Gastroesophageal sphincter (tissue), 3 donors: ENCODE measurements around the gene SYNDIG1.

Experiments
- POLR2AphosphoS5 ChIP-seq: sonication (generic); formaldehyde crosslinking; IDR thresholded peaks from one replicate; pipeline ENCODE4 v1.6.1; 2017; ENCODE audit warnings: antibody characterized with exemption
- TF ChIP-seq, protein P1 (sequence below), 4 experiments: fragments of 200-600 bp in 2 of 4; fragments of 450-650 bp in 2 of 4; sonication (generic) in 1 of 4; IDR thresholded peaks; one replicate each; pipeline ENCODE4 v1.5.1; 2017 to 2019; ENCODE audit warnings: antibody characterized with exemption in 4 of 4, mild to moderate bottlenecking in 2 of 4, moderate library complexity in 2 of 4

DNA sequence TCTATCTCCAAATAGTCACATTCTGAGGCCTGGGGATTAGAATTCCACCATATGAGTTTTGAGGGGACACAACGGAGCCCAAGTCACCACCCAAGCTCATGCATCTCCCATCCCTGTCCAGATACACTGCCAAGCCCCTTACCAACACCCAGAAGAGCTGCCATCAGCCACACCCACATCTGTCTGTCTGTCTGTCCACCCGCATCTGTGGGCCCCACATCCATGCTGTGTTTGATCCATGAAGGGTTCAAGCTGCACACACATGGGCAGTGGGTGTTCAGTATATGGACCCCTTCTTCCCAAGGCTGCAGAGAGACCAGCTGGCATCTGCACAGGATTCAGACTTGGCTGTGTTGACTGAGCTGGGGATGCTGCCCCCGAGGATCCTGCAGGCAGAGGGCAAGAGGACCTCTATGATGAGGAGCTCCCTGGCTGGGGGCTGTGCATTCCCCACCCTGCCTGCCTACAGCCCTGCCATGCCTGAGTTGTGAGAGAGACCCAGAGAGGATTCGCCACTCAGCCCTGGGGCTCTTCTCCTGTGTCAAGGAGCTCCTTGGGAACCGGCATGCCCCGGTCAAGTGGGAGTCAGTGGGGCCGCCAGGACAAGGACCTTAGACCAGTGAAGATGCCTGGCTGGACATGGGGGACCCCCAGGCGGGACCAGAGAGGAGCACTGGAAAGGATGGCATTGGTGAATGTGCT, 206.4 kb downstream of the SYNDIG1 start:
- TF ChIP-seq, protein P1, sequence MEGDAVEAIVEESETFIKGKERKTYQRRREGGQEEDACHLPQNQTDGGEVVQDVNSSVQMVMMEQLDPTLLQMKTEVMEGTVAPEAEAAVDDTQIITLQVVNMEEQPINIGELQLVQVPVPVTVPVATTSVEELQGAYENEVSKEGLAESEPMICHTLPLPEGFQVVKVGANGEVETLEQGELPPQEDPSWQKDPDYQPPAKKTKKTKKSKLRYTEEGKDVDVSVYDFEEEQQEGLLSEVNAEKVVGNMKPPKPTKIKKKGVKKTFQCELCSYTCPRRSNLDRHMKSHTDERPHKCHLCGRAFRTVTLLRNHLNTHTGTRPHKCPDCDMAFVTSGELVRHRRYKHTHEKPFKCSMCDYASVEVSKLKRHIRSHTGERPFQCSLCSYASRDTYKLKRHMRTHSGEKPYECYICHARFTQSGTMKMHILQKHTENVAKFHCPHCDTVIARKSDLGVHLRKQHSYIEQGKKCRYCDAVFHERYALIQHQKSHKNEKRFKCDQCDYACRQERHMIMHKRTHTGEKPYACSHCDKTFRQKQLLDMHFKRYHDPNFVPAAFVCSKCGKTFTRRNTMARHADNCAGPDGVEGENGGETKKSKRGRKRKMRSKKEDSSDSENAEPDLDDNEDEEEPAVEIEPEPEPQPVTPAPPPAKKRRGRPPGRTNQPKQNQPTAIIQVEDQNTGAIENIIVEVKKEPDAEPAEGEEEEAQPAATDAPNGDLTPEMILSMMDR (IDR thresholded peaks at IDR 0.05): no peak
- TF ChIP-seq POLR2AphosphoS5: no peak
